ACC112 (cell line): Measurements from ENCODE around the gene TDRKH.

Experiments used
- H2AFZ ChIP-seq: fragments of 200-600 bp; sonication (generic); one replicate; pipeline ENCODE4 v1.6.0; 2017; ENCODE audit warnings: antibody characterized with exemption, low read length; ENCODE audit not compliant: unreplicated experiment
- H3K27ac ChIP-seq: fragments of 200-600 bp; sonication (generic); 2 replicates; pipeline ENCODE4 v1.5.1; 2014; ENCODE audit warnings: low read depth, mild to moderate bottlenecking, antibody characterized with exemption, low read length, moderate library complexity
- H3K27me3 ChIP-seq: fragments of 200-600 bp; sonication (generic); 2 replicates; pipeline ENCODE4 v1.6.1; 2014; ENCODE audit warnings: mild to moderate bottlenecking, antibody characterized with exemption, low read length, moderate library complexity, mixed read lengths; ENCODE audit not compliant: insufficient read depth
- H3K36me3 ChIP-seq: fragments of 200-600 bp; sonication (generic); 2 replicates; pipeline ENCODE4 v1.6.1; 2016; ENCODE audit warnings: mild to moderate bottlenecking, antibody characterized with exemption, low read length, moderate library complexity, mixed read lengths; ENCODE audit not compliant: insufficient read depth
- H3K4me1 ChIP-seq: fragments of 200-600 bp; sonication (generic); one replicate; pipeline ENCODE4 v1.6.1; 2016; ENCODE audit warnings: low read length, mixed read lengths; ENCODE audit not compliant: insufficient read depth, unreplicated experiment, control insufficient read depth
- H3K4me3 ChIP-seq: fragments of 200-600 bp; sonication (generic); 2 replicates; pipeline ENCODE4 v1.5.1; 2014; ENCODE audit warnings: mild to moderate bottlenecking, low read depth, low read length
- H3K79me2 ChIP-seq: fragments of 200-600 bp; sonication (generic); one replicate; pipeline ENCODE4 v1.6.0; 2016; ENCODE audit warnings: low read length; ENCODE audit not compliant: control insufficient read depth, unreplicated experiment, insufficient read depth

The TDRKH gene

DNA sequence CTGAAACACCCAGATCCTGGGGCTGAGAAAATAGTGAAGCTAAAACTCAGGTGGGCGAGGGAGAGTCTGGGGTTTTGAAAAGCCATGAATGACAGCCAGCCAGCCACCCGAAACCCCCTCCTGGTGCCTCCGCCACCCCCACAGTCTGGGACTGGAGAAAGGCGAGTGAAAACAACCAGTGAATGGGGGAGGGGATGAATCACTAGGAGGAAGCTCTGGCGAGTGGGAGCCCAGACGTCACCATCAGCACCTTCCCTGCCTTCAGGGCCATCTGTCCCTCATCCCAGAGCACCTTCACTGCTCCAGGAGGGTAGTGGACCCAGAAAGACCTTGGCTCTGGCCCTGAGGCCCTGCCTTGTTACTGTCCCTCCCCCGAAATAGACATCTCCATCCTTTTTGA lies 32.1 kb upstream of the TDRKH start:
- peaks cover 3% of the 10 kb centered on the region for H3K4me1 ChIP-seq

DNA sequence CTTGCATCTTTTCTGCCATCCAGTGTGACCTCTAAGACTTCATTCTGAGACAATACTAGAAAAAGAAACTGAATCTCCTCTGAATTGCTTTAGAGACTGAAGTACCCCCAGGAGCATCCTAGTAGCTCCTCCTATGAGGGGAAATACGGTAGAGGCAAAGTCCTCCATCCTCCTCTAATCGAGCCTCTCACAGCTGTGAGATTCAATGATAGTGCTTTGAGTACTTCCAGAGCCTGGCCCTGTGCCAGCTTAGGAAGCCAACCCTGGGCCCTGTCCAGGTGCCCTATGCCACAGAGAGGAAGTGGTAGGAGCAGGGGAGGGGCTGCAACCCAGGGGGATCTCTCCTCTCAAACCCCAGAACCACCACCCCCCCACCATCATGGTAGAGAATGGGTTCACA lies 30.6 kb upstream of the TDRKH start:
- Histone ChIP-seq H3K27me3 (peaks cover 6% of the 10 kb centered on the region; the same call in 1 of the 2 replicates), H2AFZ (no peak overlapping the region), H3K36me3 (no peaks in the 10 kb centered on the region), H3K4me1 (peaks cover 3% of the 10 kb centered on the region), H3K4me3 (no peak overlapping the region), H3K27ac (no peak overlapping the region), H3K79me2 (no peaks in the 10 kb centered on the region)

More for the DNA sequence above, 32.1 kb upstream of the TDRKH start:
- Histone ChIP-seq H3K4me3 (no peak overlapping the region), H3K36me3 (no peaks in the 10 kb centered on the region), H3K79me2 (no peaks in the 10 kb centered on the region), H3K27me3 (peaks cover 4% of the 10 kb centered on the region; the same call in 1 of the 2 replicates), H3K27ac (no peak overlapping the region), H2AFZ (no peak overlapping the region)

DNA sequence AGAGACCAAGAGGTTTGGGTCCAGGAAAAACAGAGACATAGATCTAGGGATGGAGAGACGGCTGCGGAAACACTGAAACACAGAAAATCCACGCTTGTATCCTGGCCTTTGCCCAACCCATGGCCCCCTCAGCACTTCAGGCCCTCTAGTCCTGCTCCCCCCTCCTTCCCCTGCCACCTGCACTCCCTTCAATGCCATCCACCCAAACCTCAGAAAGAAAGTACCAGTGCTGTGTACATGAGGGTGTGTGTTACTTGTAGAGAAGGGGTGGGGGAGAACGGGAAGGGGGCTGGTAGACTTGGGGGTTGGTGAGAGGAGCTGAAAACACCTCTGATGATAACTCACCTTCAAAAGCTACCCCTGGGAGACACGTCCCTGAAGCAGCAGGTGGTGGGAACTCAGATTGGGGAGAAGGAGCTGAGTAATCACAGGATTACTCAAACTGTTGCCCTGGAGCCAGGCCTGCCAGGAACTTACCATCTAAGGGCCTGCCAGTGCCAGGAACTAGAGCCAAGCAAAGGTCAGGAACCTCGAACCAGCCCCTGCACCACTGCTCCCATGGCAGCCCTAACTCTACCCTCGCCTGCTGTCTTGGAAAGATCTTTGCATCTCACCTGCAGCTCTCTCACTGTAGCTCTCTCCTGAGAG lies 29.8 kb upstream of the TDRKH start:
- H3K4me3 ChIP-seq: no peak overlapping the region
- no peaks in the 10 kb centered on the region for H3K36me3 ChIP-seq
- no peak overlapping the region for H2AFZ ChIP-seq
- no peak overlapping the region for H3K27ac ChIP-seq
- H3K27me3 ChIP-seq: peaks cover 11% of the 10 kb centered on the region
- peaks cover 3% of the 10 kb centered on the region for H3K4me1 ChIP-seq
- H3K79me2 ChIP-seq: no peaks in the 10 kb centered on the region

DNA sequence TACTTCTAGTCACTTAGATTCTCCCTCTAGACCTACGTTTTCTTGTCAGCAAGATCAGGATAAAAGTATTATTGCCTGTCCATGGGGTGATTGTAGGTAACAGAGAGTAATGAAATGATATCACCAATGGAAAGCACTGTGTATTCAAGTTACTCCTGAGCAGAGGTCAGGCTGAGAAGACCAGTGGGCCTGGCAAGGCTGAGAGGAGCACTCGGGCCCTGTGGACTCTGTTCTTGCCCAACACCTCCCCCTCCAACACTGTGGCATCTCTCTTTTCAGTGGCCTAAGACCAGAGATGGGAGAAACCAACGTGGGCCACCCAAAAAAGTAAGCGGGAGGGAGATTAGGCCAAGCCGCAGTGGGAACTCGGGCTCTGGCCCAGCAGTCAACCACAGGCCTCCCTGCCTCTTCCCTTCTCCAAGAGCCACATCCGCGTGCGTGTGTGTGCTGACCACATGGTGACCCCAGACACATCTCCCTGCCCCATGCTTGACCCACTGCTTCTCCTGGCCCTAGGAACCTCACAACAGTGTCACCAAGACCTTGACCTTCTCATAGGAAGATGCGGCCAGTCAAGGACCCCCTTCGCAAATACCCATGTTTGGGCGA lies 29.0 kb upstream of the TDRKH start:
- no peaks in the 10 kb centered on the region for H3K36me3 ChIP-seq
- H2AFZ ChIP-seq: no peak overlapping the region
- peaks cover 3% of the 10 kb centered on the region for H3K4me1 ChIP-seq
- H3K27ac ChIP-seq: no peak overlapping the region
- peaks cover 13% of the 10 kb centered on the region for H3K27me3 ChIP-seq
- no peak overlapping the region for H3K4me3 ChIP-seq
- H3K79me2 ChIP-seq: no peaks in the 10 kb centered on the region

DNA sequence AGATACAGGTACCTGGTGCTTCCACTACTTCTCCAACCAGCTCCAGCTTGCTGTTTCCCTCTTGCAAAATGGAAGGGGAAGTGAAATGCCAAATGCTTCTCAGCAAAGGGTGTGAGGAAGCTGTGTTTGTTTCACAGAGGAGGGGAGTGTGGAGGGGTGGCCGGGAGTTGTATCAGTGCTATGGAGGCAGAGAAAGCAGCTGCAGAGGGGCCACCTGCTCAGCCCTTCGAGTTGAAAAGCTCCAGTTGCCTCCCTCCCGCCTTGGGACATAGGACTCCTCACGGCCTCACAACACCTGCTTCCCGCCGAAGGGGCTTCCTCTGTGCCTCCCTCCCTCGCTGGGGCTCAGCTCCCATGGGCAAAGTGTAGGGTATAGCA lies 27.0 kb upstream of the TDRKH start:
- no peak overlapping the region for H2AFZ ChIP-seq

DNA sequence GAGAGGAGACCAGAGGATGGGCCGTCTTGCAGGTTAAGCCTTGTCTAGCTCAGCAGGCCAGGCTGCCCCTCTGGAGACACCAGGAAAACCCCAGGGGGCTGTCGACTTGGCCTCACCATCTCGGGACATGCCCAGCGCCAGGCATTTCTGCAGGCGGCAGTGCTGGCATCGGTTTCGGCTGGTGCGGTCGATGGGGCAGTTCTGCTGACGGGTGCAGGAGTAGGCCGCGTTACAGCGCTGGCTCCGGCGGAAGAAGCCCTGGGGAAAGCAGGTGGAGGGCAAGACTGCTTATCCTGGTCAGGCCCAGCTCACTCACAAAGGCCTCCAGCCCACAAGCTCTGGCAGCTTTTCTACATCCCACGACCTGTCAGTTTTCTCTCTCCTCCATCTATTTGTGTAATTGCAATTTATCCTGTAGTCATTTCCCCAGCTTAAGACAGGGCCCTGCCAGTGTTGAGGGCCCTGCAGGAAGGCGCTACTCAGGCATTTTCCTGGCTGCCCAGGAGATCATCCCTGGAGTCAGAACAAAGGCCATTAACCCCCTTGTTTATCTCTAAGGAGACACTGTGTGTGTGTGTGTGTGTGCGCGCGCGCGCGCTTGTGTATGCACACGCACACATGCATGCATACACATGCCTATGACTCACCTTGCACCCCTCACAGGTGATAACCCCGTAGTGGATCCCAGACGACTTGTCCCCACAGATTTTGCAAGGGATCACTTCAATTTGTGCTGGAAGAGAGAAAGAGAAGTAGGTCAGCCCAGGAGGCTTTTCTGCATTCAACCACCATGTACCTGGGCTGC lies 26.4 kb upstream of the TDRKH start:
- Histone ChIP-seq H3K4me3 (no peak overlapping the region), H3K4me1 (peaks cover 3% of the 10 kb centered on the region), H3K79me2 (no peaks in the 10 kb centered on the region), H3K36me3 (no peaks in the 10 kb centered on the region), H2AFZ (no peak overlapping the region), H3K27ac (no peak overlapping the region), H3K27me3 (peaks cover 23% of the 10 kb centered on the region)

More for the DNA sequence above, 27.0 kb upstream of the TDRKH start:
- no peaks in the 10 kb centered on the region for H3K36me3 ChIP-seq
- H3K79me2 ChIP-seq: no peaks in the 10 kb centered on the region
- peaks cover 23% of the 10 kb centered on the region for H3K27me3 ChIP-seq
- H3K27ac ChIP-seq: no peak overlapping the region
- peaks cover 3% of the 10 kb centered on the region for H3K4me1 ChIP-seq
- no peak overlapping the region for H3K4me3 ChIP-seq

DNA sequence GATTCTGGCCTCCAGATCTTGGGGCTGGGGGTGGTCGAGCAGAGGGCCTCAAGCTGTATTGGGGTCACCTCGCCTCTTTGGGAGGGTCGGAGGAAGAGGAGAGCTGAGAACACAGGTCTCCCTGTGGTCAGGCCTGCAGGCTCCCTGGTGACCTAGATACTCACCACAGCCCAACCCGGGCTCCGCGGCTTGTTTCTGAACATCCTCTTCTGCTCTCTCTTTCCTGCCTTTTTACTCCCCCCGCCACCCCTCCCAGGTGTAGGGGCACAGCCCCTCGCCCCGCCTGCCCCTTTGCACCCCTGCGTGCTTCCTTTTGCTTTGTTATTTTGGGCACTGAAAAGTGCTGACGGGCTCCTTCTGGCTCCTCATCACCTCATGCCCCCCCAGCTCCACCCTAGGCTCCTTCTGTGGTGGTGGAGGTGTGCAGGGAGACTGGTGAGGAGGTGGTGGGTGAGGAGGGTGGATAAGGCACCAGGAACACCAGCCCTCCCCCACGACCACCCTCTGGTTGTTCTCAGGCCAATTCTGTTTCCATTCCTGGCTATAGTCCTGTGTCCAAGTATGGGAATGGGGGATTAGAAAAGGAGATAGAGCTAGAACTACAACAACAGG lies 25.5 kb upstream of the TDRKH start:
- Histone ChIP-seq H3K4me1 (peaks cover 12% of the 10 kb centered on the region), H2AFZ (no peak overlapping the region), H3K27ac (no peak overlapping the region), H3K27me3 (peaks cover 23% of the 10 kb centered on the region), H3K36me3 (no peaks in the 10 kb centered on the region), H3K4me3 (no peak overlapping the region), H3K79me2 (no peaks in the 10 kb centered on the region)

DNA sequence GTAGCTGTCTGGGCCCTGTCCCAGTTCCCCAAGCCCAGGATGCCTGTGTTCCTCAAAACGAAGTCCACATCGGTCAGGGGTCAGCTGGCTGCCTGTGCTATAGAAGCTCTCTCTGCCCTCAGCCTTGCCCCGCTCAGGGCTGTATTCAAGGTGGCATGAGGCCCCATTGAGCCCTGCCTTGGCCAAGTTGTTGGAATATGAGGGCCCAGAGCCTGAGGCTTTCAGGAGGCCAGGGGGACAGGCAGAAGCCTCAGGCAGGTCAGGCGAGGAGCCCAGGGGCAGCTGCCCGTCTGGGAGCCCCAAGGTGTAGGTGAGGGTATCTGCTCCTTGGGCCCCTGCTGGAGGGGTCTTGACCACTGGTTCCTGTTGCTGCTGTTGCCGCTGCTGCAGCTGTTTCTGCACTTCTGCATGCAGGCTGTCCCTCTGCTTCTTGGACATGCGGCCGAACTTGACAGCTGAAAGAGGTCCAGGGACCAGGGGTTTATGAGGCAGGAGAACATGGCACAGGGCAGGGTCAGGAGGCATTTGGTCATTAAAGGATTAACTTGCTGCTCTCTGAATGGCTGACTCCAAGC lies 24.8 kb upstream of the TDRKH start:
- Histone ChIP-seq H3K27me3 (peaks cover 23% of the 10 kb centered on the region), H3K27ac (no peak overlapping the region), H3K36me3 (no peaks in the 10 kb centered on the region), H3K4me1 (peaks cover 9% of the 10 kb centered on the region), H2AFZ (no peak overlapping the region), H3K79me2 (no peaks in the 10 kb centered on the region), H3K4me3 (no peak overlapping the region)

DNA sequence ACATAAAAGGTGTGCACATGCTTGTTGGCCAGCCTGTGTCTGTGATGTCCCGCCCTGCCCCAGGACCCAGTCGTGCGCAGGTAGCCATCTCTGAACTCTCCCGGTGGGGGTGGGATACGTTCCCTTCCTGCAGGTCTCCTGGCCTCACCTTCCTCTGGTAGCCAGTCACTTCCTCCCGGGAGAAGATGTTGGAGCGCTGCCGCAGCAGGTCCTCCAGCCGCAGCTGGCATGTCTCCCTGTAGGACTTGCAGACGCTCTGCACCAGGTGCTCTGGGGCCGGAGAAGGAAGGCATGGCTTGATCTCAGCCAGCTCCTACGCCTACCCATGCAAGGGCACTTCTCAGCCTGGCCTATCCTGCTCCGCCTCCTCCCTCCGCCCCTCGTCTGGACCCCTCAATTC lies 24.1 kb upstream of the TDRKH start:
- Histone ChIP-seq H3K27ac (no peak overlapping the region), H3K36me3 (no peaks in the 10 kb centered on the region), H3K27me3 (peaks cover 23% of the 10 kb centered on the region), H2AFZ (no peak overlapping the region), H3K4me3 (no peak overlapping the region), H3K79me2 (no peaks in the 10 kb centered on the region), H3K4me1 (peaks cover 9% of the 10 kb centered on the region)

DNA sequence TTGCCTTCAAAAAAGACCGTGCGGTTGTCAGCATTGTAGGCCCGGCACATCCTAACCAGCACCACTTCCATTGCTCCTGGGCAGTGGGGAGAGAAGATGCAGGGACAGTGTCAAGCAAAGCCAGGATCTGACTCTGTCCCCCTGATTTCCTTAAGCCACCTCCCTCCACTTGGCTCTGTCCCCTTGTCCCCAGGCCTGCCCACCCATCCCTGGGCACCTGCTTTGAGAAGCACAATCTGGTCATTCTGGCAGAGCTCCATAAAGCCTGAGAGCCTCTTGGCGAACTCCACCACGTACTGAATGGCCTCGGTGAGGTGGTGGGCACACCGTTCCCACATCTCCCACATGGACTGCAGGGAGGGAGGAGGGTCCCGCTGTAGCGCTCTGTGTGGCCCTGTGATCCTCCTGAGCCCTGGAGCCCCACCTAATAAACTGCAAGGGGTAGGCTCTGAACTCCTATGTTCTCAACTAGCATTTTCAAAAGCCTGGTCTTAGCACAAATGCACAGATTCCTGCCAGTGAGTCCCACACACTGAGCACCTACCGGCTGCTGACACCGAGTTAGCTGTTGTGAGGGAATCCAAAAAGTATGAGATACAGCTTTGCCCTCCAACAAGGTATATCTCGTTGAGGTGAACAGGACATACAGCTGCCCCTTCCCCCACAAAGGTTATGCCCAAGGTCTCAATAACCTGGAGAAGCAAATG lies 23.1 kb upstream of the TDRKH start:
- H2AFZ ChIP-seq: no peak overlapping the region
- H3K36me3 ChIP-seq: no peaks in the 10 kb centered on the region
- H3K79me2 ChIP-seq: no peaks in the 10 kb centered on the region
- H3K4me3 ChIP-seq: no peak overlapping the region
- no peak overlapping the region for H3K27ac ChIP-seq
- H3K27me3 ChIP-seq: peaks cover 27% of the 10 kb centered on the region
- H3K4me1 ChIP-seq: peaks cover 9% of the 10 kb centered on the region
